ENCODE results near the gene PDE4B. TPM values are rescaled to one million over a fixed set of nuclear protein-coding genes. Genes with fewer than 3 reads are reported as not detected.

Gene PDE4B
- total RNA-seq, 2 donors from 2014 or later, result 4.3 to 18.0 TPM

DNA sequence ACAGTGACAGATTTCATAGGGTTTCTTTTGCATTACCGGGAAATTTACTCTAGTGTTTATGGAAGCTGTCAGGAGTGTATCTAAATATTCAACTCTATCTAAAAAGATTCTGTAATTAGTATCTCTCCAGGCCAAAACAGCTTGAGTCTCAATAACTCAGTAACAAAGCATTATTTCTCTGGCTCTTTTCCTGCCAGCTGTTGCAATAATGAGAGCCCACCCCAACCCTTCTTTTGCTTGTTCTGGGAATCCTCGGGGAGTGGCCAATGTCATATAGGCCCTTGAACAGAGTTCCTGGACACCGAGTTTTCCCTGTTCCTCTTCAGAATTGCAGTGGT lies 621.1 kb downstream of the PDE4B start:
- H3K27ac Mint-ChIP-seq, result no peak overlapping the region
- H3K9me3 Mint-ChIP-seq, result peaks cover 36% of the 10 kb centered on the region
- Histone ChIP-seq H3K9me3 (ENCODE audit: control insufficient read depth, low read length) (peaks cover 31% of the 10 kb centered on the region), H3K4me3 (ENCODE audit: low read length) (no peak overlapping the region), H3K27me3 (ENCODE audit: control insufficient read depth, insufficient read depth, low read length, poor library complexity, severe bottlenecking) (no peaks in the 10 kb centered on the region), H3K9ac (ENCODE audit: extremely low read depth, low read length, poor library complexity, severe bottlenecking) (no peak overlapping the region), H3K27ac (ENCODE audit: low read depth, low read length) (no peak overlapping the region), H3K36me3 (ENCODE audit: control insufficient read depth, insufficient read depth, low read length) (no peaks in the 10 kb centered on the region), H3K4me1 (ENCODE audit: control insufficient read depth, insufficient read depth, low read length) (peaks cover 3% of the 10 kb centered on the region)
- no peaks in the 10 kb centered on the region for H3K36me3 Mint-ChIP-seq (ENCODE audit: low read depth)
- no peak overlapping the region for H3K4me3 Mint-ChIP-seq
- no peaks in the 10 kb centered on the region for H3K27me3 Mint-ChIP-seq (ENCODE audit: insufficient read depth)
- H3K4me1 Mint-ChIP-seq, result peaks cover 7% of the 10 kb centered on the region
- no peak for DNase-seq
- 96 to 100% methylated on average over 2 to 3 of the region's 3 CpGs for WGBS, 2 experiments (ENCODE audit: insufficient coverage in 1 of 2, insufficient read length in 1 of 2)
- TF ChIP-seq, protein P1, sequence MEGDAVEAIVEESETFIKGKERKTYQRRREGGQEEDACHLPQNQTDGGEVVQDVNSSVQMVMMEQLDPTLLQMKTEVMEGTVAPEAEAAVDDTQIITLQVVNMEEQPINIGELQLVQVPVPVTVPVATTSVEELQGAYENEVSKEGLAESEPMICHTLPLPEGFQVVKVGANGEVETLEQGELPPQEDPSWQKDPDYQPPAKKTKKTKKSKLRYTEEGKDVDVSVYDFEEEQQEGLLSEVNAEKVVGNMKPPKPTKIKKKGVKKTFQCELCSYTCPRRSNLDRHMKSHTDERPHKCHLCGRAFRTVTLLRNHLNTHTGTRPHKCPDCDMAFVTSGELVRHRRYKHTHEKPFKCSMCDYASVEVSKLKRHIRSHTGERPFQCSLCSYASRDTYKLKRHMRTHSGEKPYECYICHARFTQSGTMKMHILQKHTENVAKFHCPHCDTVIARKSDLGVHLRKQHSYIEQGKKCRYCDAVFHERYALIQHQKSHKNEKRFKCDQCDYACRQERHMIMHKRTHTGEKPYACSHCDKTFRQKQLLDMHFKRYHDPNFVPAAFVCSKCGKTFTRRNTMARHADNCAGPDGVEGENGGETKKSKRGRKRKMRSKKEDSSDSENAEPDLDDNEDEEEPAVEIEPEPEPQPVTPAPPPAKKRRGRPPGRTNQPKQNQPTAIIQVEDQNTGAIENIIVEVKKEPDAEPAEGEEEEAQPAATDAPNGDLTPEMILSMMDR (conservative IDR thresholded peaks at IDR 0.05), result no peak

DNA sequence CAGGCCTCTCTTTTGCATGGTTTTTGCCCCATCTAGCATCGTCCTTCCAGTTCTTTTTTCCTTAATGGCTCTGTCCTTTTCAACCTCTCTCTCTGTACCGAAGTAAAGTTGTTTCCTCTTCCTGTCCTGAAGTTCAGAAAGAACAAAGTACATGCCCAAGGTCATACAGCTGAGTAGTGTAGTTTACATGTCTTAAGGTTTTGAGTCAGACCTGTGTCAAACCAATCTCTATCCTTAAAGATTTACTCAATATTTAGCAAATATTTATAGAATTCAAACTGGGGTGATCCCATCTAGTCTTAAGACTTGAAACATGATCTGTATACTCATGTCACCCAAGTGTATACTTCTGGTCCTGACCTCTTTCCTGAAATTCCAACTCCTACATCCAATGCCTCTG lies 622.6 kb downstream of the PDE4B start:
- H3K27me3 ChIP-seq (ENCODE audit: control insufficient read depth, insufficient read depth, low read length, poor library complexity, severe bottlenecking), result no peaks in the 10 kb centered on the region
- TF ChIP-seq, protein P1 (conservative IDR thresholded peaks at IDR 0.05), result no peak

DNA sequence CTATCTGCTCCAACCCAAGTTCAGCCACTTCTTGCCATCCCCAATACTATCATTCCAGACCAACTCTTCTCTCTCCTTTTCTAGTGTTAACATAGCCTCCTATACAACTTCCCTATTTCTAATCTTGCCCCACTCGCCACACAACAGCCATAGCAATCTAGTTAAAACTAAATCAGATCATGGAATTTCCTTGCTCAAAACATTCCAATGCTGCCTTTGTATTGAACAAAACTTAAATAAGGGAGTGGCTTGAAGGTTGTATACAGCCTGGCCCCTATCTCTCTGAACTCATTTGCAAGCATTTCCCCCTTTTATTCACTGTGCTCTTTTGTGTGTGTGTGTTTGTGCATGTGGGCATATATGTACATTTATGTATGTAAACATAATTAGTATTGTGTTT lies 623.2 kb downstream of the PDE4B start:
- no peak for DNase-seq
- Histone ChIP-seq H3K36me3 (ENCODE audit: control insufficient read depth, insufficient read depth, low read length) (no peaks in the 10 kb centered on the region), H3K27ac (ENCODE audit: low read depth, low read length) (no peak overlapping the region), H3K9me3 (ENCODE audit: control insufficient read depth, low read length) (peaks cover 43% of the 10 kb centered on the region), H3K4me3 (ENCODE audit: low read length) (no peak overlapping the region), H3K4me1 (ENCODE audit: control insufficient read depth, insufficient read depth, low read length) (peaks cover 3% of the 10 kb centered on the region), H3K27me3 (ENCODE audit: control insufficient read depth, insufficient read depth, low read length, poor library complexity, severe bottlenecking) (no peaks in the 10 kb centered on the region), H3K9ac (ENCODE audit: extremely low read depth, low read length, poor library complexity, severe bottlenecking) (no peak overlapping the region)
- Mint-ChIP-seq H3K27me3 (ENCODE audit: insufficient read depth) (no peaks in the 10 kb centered on the region), H3K27ac (no peak overlapping the region), H3K4me1 (peaks cover 7% of the 10 kb centered on the region), H3K9me3 (peaks cover 34% of the 10 kb centered on the region), H3K36me3 (ENCODE audit: low read depth) (no peaks in the 10 kb centered on the region), H3K4me3 (no peak overlapping the region)
- 86 to 96% methylated on average over 1 of the region's 1 CpG for whole genome bisulfite sequencing, 2 experiments (ENCODE audit: insufficient coverage in 1 of 2, insufficient read length in 1 of 2)
- TF ChIP-seq, protein P1 (conservative IDR thresholded peaks at IDR 0.05), result no peak

More for the DNA sequence above, 622.6 kb downstream of the PDE4B start:
- Mint-ChIP-seq H3K4me1 (peaks cover 7% of the 10 kb centered on the region), H3K27me3 (ENCODE audit: insufficient read depth) (no peaks in the 10 kb centered on the region), H3K27ac (no peak overlapping the region), H3K9me3 (peaks cover 38% of the 10 kb centered on the region), H3K36me3 (ENCODE audit: low read depth) (no peaks in the 10 kb centered on the region), H3K4me3 (no peak overlapping the region)
- 81 to 100% methylated on average over 1 to 2 of the region's 2 CpGs for WGBS, 2 experiments (ENCODE audit: insufficient coverage in 1 of 2, insufficient read length in 1 of 2)
- no peak overlapping the region for H3K4me3 ChIP-seq (ENCODE audit: low read length)
- H3K9me3 ChIP-seq (ENCODE audit: control insufficient read depth, low read length), result peaks cover 43% of the 10 kb centered on the region
- H3K4me1 ChIP-seq (ENCODE audit: control insufficient read depth, insufficient read depth, low read length), result peaks cover 3% of the 10 kb centered on the region
- H3K36me3 ChIP-seq (ENCODE audit: control insufficient read depth, insufficient read depth, low read length), result no peaks in the 10 kb centered on the region
- H3K9ac ChIP-seq (ENCODE audit: extremely low read depth, low read length, poor library complexity, severe bottlenecking), result no peak overlapping the region
- no peak overlapping the region for H3K27ac ChIP-seq (ENCODE audit: low read depth, low read length)
- DNase-seq, result no peak

Measured in endodermal cell (in vitro differentiated cells).